ENCODE results near the gene PDK2.

PDK2 gene

DNA sequence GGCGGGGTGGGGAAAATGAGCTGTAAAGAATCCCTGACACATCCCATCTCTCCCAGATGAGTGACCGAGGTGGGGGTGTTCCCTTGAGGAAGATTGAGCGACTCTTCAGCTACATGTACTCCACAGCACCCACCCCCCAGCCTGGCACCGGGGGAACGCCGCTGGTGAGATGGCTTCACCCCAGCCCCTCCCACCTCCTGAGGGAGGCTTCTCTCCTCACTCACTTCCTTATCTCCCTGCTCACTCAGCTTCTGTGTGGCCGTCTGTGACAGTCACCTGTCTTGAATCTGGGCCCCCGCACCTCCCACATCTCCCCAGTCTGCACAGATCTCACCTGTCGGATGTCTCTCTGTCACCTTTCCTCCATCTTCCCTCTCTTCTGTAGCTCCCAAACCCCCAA lies 13.4 kb downstream of the PDK2 start:
- Histone ChIP-seq H3K4me3 (IDR thresholded peaks at IDR 0.05; ENCODE audit: insufficient read depth, low read depth, low read length) (no peak overlapping the region), H3K79me2 (ENCODE audit: insufficient read depth, low read depth) (no peaks in the 10 kb centered on the region), H4K20me1 (ENCODE audit: insufficient read depth) (no peaks in the 10 kb centered on the region), H2AFZ (ENCODE audit: low read depth) (no peak overlapping the region), H3K27ac (no peak overlapping the region), H3K4me2 (no peak overlapping the region), H3K27me3 (ENCODE audit: insufficient read depth, low read depth) (no peaks in the 10 kb centered on the region), H3K9ac (no peak overlapping the region), H3K4me1 (ENCODE audit: low read depth, poor library complexity, severe bottlenecking) (no peaks in the 10 kb centered on the region), H3K36me3 (ENCODE audit: insufficient read depth) (no peaks in the 10 kb centered on the region)
- TF ChIP-seq, protein P1, sequence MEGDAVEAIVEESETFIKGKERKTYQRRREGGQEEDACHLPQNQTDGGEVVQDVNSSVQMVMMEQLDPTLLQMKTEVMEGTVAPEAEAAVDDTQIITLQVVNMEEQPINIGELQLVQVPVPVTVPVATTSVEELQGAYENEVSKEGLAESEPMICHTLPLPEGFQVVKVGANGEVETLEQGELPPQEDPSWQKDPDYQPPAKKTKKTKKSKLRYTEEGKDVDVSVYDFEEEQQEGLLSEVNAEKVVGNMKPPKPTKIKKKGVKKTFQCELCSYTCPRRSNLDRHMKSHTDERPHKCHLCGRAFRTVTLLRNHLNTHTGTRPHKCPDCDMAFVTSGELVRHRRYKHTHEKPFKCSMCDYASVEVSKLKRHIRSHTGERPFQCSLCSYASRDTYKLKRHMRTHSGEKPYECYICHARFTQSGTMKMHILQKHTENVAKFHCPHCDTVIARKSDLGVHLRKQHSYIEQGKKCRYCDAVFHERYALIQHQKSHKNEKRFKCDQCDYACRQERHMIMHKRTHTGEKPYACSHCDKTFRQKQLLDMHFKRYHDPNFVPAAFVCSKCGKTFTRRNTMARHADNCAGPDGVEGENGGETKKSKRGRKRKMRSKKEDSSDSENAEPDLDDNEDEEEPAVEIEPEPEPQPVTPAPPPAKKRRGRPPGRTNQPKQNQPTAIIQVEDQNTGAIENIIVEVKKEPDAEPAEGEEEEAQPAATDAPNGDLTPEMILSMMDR (conservative IDR thresholded peaks at IDR 0.05; ENCODE audit: low read depth, low read length): no peak

DNA sequence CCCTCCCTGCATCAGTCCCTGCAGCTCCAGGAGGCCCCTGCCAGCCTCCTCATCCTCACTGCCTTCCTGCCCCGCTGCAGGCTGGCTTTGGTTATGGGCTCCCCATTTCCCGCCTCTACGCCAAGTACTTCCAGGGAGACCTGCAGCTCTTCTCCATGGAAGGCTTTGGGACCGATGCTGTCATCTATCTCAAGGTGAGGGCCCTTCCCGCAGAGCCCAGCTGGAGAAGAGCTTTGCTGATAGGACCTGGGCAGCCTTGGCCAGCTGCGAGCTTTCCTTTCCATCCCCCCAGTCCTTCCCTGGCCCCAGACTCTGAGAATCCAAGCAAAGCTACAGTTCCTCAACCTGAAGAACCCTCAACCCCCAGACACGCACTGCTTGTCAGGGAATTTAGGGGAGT lies 14.1 kb downstream of the PDK2 start:
- no peaks in the 10 kb centered on the region for H3K36me3 ChIP-seq (ENCODE audit: insufficient read depth)
- H3K27ac ChIP-seq: no peak overlapping the region
- H3K79me2 ChIP-seq (ENCODE audit: insufficient read depth, low read depth): no peaks in the 10 kb centered on the region
- H4K20me1 ChIP-seq (ENCODE audit: insufficient read depth): no peaks in the 10 kb centered on the region
- H3K9ac ChIP-seq: no peak overlapping the region
- no peaks in the 10 kb centered on the region for H3K4me1 ChIP-seq (ENCODE audit: low read depth, poor library complexity, severe bottlenecking)
- H2AFZ ChIP-seq (ENCODE audit: low read depth): no peak overlapping the region
- TF ChIP-seq, protein P1 (conservative IDR thresholded peaks at IDR 0.05; ENCODE audit: low read depth, low read length): no peak
- H3K4me3 ChIP-seq (IDR thresholded peaks at IDR 0.05; ENCODE audit: insufficient read depth, low read depth, low read length): no peak overlapping the region
- H3K27me3 ChIP-seq (ENCODE audit: insufficient read depth, low read depth): no peaks in the 10 kb centered on the region
- no peak overlapping the region for H3K4me2 ChIP-seq

DNA sequence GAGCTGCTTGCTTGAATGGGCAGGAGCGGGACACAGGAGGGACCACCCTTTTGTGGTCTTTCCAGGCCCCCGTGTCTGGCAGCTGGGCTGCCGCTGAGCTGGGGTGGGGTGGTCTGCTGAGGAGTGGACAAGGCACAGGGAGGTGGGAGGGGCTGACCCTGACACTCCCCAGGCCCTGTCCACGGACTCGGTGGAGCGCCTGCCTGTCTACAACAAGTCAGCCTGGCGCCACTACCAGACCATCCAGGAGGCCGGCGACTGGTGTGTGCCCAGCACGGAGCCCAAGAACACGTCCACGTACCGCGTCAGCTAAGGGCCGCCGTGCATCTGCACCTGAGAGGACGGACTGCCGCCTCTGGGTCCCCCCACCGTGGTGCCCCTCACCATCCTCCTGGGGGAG lies 14.6 kb downstream of the PDK2 start:
- H3K27ac ChIP-seq: no peak overlapping the region
- no peaks in the 10 kb centered on the region for H3K27me3 ChIP-seq (ENCODE audit: insufficient read depth, low read depth)
- H3K36me3 ChIP-seq (ENCODE audit: insufficient read depth): no peaks in the 10 kb centered on the region
- H2AFZ ChIP-seq (ENCODE audit: low read depth): no peak overlapping the region
- TF ChIP-seq, protein P1 (conservative IDR thresholded peaks at IDR 0.05; ENCODE audit: low read depth, low read length): no peak
- H3K79me2 ChIP-seq (ENCODE audit: insufficient read depth, low read depth): no peaks in the 10 kb centered on the region
- H3K9ac ChIP-seq: no peak overlapping the region
- H3K4me2 ChIP-seq: no peak overlapping the region
- no peak overlapping the region for H3K4me3 ChIP-seq (IDR thresholded peaks at IDR 0.05; ENCODE audit: insufficient read depth, low read depth, low read length)
- no peaks in the 10 kb centered on the region for H4K20me1 ChIP-seq (ENCODE audit: insufficient read depth)
- H3K4me1 ChIP-seq (ENCODE audit: low read depth, poor library complexity, severe bottlenecking): no peaks in the 10 kb centered on the region

DNA sequence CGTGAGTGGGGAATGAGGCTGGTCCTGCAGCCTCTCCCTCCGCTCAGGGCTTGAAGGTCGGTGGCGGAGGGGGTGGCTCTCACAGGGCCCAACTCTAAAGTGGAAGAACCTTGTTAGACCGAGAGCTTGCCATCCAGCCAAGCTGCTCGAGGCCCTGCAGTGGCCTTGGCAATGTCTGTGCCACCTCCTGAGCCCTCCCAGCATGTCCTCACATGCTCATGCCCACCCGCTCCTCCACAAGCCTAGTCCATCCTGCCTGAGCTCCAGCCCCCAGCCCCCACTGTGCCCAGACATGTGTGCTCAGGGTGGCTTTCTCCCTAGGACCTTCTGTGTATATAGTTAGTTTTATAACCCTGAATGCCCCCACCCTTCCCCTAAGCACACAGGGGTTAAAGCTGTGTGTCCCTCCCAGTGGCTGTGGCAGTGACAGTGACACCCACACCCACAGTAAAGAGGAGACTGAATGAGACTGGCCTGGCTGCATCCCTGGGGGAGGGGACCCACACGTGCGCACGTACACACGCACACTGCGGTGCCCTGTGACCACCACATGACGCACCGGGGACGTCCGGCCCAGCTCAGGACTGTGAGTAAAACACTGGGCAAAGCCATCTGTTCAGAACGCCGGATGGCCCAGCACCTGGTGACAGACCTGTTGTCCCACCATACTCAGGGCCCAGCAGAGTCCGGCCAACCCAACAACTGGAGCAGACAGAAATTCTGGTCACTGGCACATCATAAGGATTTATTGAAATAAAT lies 15.6 kb downstream of the PDK2 start:
- Histone ChIP-seq H3K27ac (no peak overlapping the region), H3K79me2 (ENCODE audit: insufficient read depth, low read depth) (no peaks in the 10 kb centered on the region), H3K27me3 (ENCODE audit: insufficient read depth, low read depth) (no peaks in the 10 kb centered on the region; the same call in 1 of the 2 replicates), H3K36me3 (ENCODE audit: insufficient read depth) (no peaks in the 10 kb centered on the region), H3K9ac (no peak overlapping the region), H4K20me1 (ENCODE audit: insufficient read depth) (no peaks in the 10 kb centered on the region), H2AFZ (ENCODE audit: low read depth) (no peak overlapping the region), H3K4me3 (IDR thresholded peaks at IDR 0.05; ENCODE audit: insufficient read depth, low read depth, low read length) (no peak overlapping the region), H3K4me2 (no peak overlapping the region), H3K4me1 (ENCODE audit: low read depth, poor library complexity, severe bottlenecking) (no peaks in the 10 kb centered on the region)
- TF ChIP-seq, protein P1 (conservative IDR thresholded peaks at IDR 0.05; ENCODE audit: low read depth, low read length): no peak
